NT2/D1 (cell line): ENCODE results near the gene PRR11.
"Not testable (repeated sequence)": the region's sequence is repeated elsewhere in the genome, so short reads cannot be mapped to it uniquely, and the experiment has no call there.

Source experiments
- DNase-seq: peaks from one replicate; pipeline ENCODE4 v3.0.0-alpha.2; 2011; ENCODE audit warnings: low read depth, low spot score
- H3K27me3 ChIP-seq: 2 replicates; pipeline ENCODE4 v1.6.0; 2011; ENCODE audit warnings: mild to moderate bottlenecking; ENCODE audit not compliant: insufficient read length, insufficient read depth
- H3K36me3 ChIP-seq: 2 replicates; pipeline ENCODE4 v1.6.1; 2011; ENCODE audit warnings: mild to moderate bottlenecking, low read length, mixed read lengths; ENCODE audit not compliant: insufficient read depth, insufficient read length
- H3K4me1 ChIP-seq: 2 replicates; pipeline ENCODE4 v1.5.1; 2011; ENCODE audit not compliant: insufficient read depth, insufficient read length
- H3K4me3 ChIP-seq: 2 replicates; pipeline ENCODE4 v1.5.1; 2011; ENCODE audit warnings: low read depth; ENCODE audit not compliant: insufficient read length
- H3K9ac ChIP-seq: 2 replicates; pipeline ENCODE4 v1.6.0; 2011; ENCODE audit warnings: low read depth; ENCODE audit not compliant: insufficient read length
- H3K9me3 ChIP-seq: 2 replicates; pipeline ENCODE4 v1.5.1; 2011; ENCODE audit warnings: mild to moderate bottlenecking, low read length; ENCODE audit not compliant: insufficient read depth
- SUZ12 ChIP-seq: IDR thresholded peaks from 2 replicates; pipeline ENCODE4 v1.6.1; 2011; ENCODE audit not compliant: insufficient read length, insufficient read depth; ENCODE audit errors: extremely low read depth
- YY1 ChIP-seq: IDR thresholded peaks from 2 replicates; pipeline ENCODE4 v1.6.1; 2011; ENCODE audit not compliant: insufficient read length, insufficient read depth
- ZNF274 ChIP-seq: IDR thresholded peaks from 2 replicates; pipeline ENCODE4 v1.6.1; 2011; ENCODE audit warnings: mild to moderate bottlenecking, low read depth, low read length

PRR11 gene

GRCh38 chr17:59219370-59219769, 63.8 kb downstream of the PRR11 start:
- no peaks in the 10 kb centered on the region for H3K4me1 ChIP-seq

GRCh38 chr17:59219992-59220327, 64.4 kb downstream of the PRR11 start:
- H3K9ac ChIP-seq, result peak overlapping the region; percentile 51
- no peak for DNase-seq
- peaks cover 5% of the 10 kb centered on the region for H3K36me3 ChIP-seq
- H3K4me3 ChIP-seq, result no peak overlapping the region
- no peaks in the 10 kb centered on the region for H3K9me3 ChIP-seq
- no peaks in the 10 kb centered on the region for H3K4me1 ChIP-seq
- H3K27me3 ChIP-seq, result no peaks in the 10 kb centered on the region
- no peak for TF ChIP-seq YY1
- TF ChIP-seq SUZ12, result no peak
- TF ChIP-seq ZNF274, result no peak

More at GRCh38 chr17:59219370-59219769, 63.8 kb downstream of the PRR11 start:
- Histone ChIP-seq H3K36me3 (peaks cover 10% of the 10 kb centered on the region), H3K4me3 (no peak overlapping the region), H3K27me3 (no peaks in the 10 kb centered on the region), H3K9ac (no peak overlapping the region), H3K9me3 (no peaks in the 10 kb centered on the region)
- TF ChIP-seq YY1, result no peak
- no peak for TF ChIP-seq ZNF274
- no peak for TF ChIP-seq SUZ12
- DNase-seq, result no peak

GRCh38 chr17:59220328-59221158, 65.0 kb downstream of the PRR11 start, which contains the start of gene GDPD1:
Gene GDPD1, plus strand, starts transcription at chr17:59220511. Its CDS starts 99 bp downstream, at chr17:59220610.
- no peaks in the 10 kb centered on the region for H3K27me3 ChIP-seq
- H3K9me3 ChIP-seq, result no peaks in the 10 kb centered on the region
- no peaks in the 10 kb centered on the region for H3K4me1 ChIP-seq
- H3K4me3 ChIP-seq, result peak within 1 kb of the TSS; percentile 62
- peak within 1 kb of the TSS; percentile 87 for H3K9ac ChIP-seq
- TF ChIP-seq ZNF274, result no peak
- no peak for TF ChIP-seq SUZ12
- TF ChIP-seq YY1, result no peak
- peaks cover 2% of the 10 kb centered on the region for H3K36me3 ChIP-seq
- peak; percentile 90 for DNase-seq

- Histone ChIP-seq H3K9me3 (no peaks in the 10 kb centered on the region), H3K4me3 (peak overlapping the region; percentile 62), H3K27me3 (no peaks in the 10 kb centered on the region), H3K36me3 (no peaks in the 10 kb centered on the region), H3K9ac (peak overlapping the region; percentile 87), H3K4me1 (no peaks in the 10 kb centered on the region)
- TF ChIP-seq YY1 (no peak), SUZ12 (no peak), ZNF274 (no peak)
- DNase-seq, result no peak
Observed at GRCh38 chr17:59221159-59221847, 65.8 kb downstream of the PRR11 start.

GRCh38 chr17:59223813-59224212, 68.3 kb downstream of the PRR11 start:
- no peak for DNase-seq
- Histone ChIP-seq H3K4me1 (no peaks in the 10 kb centered on the region), H3K36me3 (no peaks in the 10 kb centered on the region), H3K9ac (no peak overlapping the region), H3K9me3 (no peaks in the 10 kb centered on the region), H3K27me3 (no peaks in the 10 kb centered on the region), H3K4me3 (no peak overlapping the region)
- no peak for TF ChIP-seq SUZ12
- TF ChIP-seq ZNF274, result no peak
- no peak for TF ChIP-seq YY1

GRCh38 chr17:59228588-59228987, 73.0 kb downstream of the PRR11 start:
- not testable (repeated sequence) for DNase-seq, H3K9me3 ChIP-seq, H3K27me3 ChIP-seq, H3K4me3 ChIP-seq, H3K36me3 ChIP-seq, H3K9ac ChIP-seq, H3K4me1 ChIP-seq

- DNase-seq, result no peak
- Histone ChIP-seq H3K27me3 (no peaks in the 10 kb centered on the region), H3K4me1 (no peaks in the 10 kb centered on the region), H3K9me3 (no peaks in the 10 kb centered on the region), H3K36me3 (no peaks in the 10 kb centered on the region), H3K9ac (no peak overlapping the region), H3K4me3 (no peak overlapping the region)
- TF ChIP-seq SUZ12 (no peak), ZNF274 (no peak), YY1 (no peak)
Observed at GRCh38 chr17:59230764-59231163, 75.2 kb downstream of the PRR11 start.

- no peak for DNase-seq
Observed at GRCh38 chr17:59234631-59235030, 79.1 kb downstream of the PRR11 start.

More at GRCh38 chr17:59234631-59235030, 79.1 kb downstream of the PRR11 start:
- no peaks in the 10 kb centered on the region for H3K27me3 ChIP-seq
- H3K4me3 ChIP-seq, result no peak overlapping the region
- no peaks in the 10 kb centered on the region for H3K36me3 ChIP-seq
- no peaks in the 10 kb centered on the region for H3K9me3 ChIP-seq
- H3K4me1 ChIP-seq, result no peaks in the 10 kb centered on the region
- no peak overlapping the region for H3K9ac ChIP-seq
- no peak for TF ChIP-seq SUZ12
- no peak for TF ChIP-seq YY1
- no peak for TF ChIP-seq ZNF274
